ENCODE measurements around the gene ADAMTS13. TPM values are rescaled to one million over a fixed set of nuclear protein-coding genes. Genes with fewer than 3 reads are reported as not detected.
A peak's percentile ranks its signal among the peaks of the same experiment; 100 is the strongest.
"Not testable (repeated sequence)": the region's sequence is repeated elsewhere in the genome, so short reads cannot be mapped to it uniquely, and the experiment has no call there.

Gene ADAMTS13
- 1.2 and 2.5 TPM in 2 replicates for total RNA-seq
- polyA plus RNA-seq (2012), result 6.8 TPM

DNA sequence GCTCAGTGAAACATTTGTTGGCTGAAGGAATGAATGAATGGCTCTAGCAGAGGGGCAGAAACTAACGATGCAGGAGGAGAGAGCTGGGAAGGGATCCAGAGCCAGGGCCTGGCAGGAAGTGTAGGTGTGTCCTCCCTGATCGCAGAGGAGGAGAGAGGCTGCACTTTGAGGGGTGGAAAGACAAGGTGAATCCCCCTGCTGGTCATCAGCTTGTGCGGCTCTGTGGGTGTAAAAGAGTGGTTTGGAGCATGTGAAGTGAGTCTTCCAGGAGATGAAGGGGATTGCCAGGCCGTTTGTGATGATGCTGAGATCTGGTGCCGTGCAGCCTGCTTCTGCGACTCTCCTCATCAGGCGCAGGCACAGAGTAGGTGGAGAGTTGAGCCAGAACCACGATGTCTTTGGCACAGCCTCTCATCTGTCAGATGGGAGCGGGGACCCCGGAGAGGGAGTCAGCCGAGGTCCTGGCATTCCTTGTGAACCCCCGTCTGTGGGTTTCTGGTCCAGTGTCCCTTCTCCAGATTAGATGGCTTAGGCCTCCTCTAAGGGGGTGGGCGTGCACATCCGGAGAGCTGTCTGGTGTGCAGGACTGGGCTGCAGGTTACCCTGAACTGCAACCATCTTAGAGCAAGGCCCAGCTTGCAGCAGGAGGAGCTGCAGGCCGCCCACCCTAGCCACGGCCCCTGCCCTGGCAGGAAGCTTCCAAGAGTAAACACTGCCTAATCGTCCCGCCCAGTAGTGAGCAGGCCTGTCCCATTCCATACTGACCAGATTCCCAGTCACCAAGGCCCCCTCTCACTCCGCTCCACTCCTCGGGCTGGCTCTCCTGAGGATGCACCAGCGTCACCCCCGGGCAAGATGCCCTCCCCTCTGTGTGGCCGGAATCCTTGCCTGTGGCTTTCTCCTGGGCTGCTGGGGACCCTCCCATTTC lies at the start of gene ADAMTS13:
Gene ADAMTS13 (plus strand): TSS at position 753 of the 928 bp plus-strand sequence. CDS start 77 bp downstream, at position 830.
- DNase-seq (ENCODE audit: low read depth), result no peak

DNA sequence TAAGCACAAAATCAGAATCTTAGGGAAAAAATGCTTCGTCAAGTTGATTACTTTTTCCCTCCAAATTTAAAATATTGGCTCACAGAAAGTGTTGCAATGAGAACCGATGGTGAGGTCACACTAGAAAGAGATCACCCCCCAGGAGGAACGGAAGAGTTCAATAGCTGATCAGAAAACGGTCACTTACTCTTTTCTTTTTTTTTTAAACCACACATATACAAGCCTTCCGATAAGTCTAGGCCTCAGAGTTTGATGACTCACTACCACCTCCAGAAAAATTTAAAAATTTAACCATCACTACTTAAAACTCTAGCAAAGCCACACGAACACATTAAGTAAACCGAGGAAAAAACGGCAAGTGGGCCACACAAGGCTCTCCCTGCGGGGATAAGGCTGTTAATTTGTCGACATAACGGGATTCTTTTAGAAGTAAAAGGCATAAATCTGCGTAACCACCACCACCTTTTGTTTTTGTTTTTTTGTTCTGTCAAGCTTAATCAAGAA lies 47.5 kb upstream of the ADAMTS13 start:
- DNase-seq (ENCODE audit: low read depth), result no peak

DNA sequence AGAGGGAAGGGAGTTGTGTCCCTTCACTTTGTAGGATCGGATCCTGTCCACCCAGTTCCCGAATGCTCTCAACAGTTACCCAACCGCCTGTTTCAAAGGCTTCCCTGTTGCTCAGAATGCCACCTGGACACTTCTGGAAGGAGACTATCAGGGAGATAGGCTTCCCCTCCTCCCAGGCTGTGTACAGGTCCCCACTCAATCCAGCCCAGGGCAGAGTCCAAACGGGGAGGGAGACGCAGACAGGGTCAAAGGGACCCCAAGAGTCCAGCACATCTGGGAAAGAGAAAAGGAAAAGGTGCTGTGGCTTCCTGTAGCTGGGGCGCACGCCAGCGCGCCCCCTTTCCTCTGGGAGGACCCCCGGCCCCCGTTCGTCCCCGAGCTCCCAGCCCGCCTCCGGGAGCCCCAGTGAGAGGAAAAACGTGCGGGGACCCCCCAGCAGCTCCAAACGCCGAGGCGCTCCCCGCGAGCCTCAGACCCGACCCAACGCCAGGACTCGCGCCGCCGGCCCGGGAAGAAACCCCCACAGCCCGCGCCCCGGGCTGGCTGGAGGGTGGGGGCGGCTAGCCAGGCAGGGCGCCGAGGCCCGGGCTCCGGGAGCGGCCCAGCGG lies 46.9 kb upstream of the ADAMTS13 start:
- peak; percentile 41 for DNase-seq (ENCODE audit: low read depth)

DNA sequence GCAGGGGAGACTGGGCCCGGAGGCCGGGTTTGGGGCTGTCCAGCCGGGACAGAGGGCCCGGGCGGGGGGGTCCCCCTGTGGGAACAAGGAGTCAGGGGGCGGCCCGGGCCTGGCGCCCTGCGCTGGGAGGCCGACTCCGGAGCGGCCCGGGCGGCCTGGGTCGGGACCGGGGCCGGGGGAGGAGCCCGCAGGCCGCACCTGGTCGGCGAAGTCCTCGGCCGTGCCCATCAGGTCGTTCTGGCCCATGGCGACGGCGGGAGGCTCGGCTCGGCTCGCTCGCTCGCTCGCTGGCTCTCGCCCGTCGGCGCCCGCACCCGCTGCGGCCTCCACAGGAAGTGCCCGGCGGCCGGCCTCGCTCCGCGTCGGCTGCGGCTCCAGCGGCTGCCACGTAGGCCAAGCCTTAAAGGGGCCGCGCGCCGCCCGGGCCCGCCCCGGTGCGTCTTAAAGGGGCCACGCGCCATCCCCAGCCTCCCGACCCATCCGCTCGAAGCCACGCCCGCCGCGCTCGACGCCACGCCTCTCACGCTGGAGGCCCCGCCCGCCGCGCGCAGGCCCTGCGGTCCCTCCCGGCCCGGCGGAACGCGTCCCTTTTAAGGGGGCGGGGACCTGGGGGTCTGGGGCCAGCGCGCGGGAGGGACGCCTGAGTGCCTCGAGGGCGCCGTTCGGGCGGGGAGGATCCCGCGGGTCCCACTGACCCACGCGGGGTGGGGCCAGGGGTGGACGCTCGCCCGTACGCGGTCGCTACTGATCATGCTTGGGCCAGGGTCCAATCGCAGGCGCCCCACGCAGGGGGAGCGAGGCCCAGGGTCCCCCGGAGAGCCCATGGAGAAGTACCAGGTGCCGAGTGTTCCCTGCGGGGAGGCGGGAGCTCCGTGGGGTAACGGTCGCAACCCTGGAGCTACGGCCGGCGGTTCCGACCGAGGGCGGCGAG lies 46.2 kb upstream of the ADAMTS13 start, which contains the start of the genes STKLD1 and SURF4:
Gene STKLD1 (plus strand): TSS at position 643 of the 931 bp plus-strand sequence. CDS start 108 bp downstream, at position 751.
Gene SURF4 (minus strand): TSS at position 337 of the 931 bp plus-strand sequence. CDS start 91 bp downstream, at position 246.
- DNase-seq (ENCODE audit: low read depth), result peak; percentile 96

DNA sequence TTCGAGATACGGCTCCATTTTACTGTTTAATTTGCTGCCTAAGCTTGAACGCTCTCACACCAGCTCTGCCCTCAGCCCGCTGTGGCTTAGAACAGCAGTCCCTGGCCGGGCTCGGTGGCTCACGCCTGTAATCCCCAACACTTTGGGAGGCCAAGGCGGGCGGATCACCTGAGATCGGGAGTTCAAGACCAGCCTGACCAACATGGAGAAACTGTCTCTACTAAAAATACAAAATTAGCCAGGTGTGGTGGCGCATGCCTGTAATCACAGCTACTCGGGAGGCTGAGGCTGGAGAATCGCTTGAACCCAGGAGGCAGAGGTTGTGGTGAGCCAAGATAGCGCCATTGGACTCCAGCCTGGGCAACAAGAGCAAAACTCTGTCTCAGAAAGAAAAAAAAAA lies 44.9 kb upstream of the ADAMTS13 start:
- not testable (repeated sequence) for DNase-seq (ENCODE audit: low read depth)

DNA sequence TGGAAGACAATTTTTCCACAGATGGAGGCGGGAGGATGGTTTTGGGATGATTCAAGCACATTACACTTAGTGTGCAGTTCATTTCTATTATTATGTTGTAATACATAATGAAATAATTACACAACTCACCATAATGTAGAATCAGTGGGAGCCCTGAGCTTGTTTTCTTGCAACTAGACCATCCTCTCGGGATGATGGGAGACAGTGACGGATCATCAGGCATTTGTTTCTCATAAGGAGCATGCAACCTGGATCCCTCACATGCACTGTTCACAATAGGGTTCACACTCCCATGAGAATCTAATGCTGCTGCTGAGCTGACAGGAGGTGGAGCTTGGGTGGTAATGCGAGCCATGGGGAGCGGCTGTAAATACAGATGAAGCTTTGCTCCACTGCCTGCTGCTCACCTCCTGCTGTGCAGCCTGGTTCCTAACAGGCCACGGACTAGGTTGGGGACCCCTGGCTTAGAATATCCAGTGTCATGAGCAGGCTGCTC lies 44.4 kb upstream of the ADAMTS13 start:
- DNase-seq (ENCODE audit: low read depth), result no peak

DNA sequence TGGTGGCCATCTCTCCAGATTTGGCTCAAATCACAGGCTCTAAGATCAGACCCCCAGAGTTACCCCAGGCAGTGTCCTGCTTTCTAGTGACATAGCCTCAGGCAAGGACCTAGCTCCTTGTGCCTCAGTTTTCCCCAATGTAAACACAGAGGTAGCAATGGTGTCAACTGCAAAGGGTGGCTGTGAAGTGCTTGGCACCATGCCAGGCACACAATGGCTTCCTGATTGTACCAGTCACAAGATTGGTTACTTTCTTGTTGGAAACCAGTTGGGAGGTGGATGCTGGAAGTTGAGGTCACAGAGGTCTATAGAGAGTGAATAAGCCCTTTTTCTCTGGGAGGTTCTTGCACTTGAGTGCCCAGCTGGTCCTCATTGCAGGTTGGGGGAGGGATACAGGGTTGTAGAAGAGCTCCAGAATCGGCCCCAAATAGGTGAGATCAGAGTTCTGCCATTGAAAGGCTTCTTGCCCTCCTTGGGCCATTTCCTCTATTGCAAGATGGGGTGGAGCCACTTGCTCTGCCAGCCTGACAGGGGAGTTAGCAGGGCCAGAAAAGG lies 43.7 kb upstream of the ADAMTS13 start:
- DNase-seq (ENCODE audit: low read depth), result no peak

DNA sequence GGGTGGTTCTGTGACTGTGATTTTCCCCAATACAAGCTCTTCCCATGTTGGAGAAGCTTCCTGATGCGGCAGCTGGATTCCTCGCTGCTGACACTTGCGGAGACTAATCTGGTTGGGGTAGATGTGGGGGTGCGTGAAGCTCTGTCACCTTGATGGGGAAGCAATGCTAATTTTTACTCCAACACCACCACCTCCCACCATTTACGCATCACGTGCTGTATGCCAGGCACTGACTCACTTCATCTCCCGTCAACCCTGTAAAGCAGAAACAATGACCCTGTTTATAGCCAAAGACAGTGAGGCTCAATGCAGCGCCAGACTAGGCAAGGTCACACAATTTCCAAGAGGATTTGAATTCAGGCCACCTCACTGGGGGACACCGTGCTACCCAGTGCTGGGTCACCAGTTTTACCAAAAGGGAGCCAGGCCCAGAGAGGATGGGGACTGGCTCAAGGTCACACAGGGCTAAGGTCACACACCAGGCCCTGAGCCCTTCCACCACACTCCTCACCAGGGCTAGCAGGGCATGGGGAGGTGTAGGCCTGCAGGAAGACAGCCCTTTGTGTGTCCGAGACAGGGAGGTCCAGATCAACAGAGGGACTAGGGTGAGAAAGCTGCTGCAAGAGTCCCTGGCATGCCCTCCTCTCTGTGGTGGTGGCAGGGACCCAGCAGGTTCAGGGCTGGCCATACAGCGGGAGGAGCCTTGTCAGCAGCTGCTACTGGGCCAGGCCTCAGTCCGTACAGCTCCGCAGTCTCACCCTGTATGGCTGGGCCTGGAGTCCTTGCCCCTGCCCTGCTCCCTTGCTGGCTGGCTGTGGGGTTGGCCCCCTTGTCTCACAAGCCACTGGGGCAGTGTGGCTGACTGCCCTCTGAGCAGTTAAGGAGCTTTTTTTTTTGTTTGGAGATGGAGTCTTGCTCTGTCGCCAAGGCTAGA lies 42.7 kb upstream of the ADAMTS13 start:
- DNase-seq (ENCODE audit: low read depth), result no peak

DNA sequence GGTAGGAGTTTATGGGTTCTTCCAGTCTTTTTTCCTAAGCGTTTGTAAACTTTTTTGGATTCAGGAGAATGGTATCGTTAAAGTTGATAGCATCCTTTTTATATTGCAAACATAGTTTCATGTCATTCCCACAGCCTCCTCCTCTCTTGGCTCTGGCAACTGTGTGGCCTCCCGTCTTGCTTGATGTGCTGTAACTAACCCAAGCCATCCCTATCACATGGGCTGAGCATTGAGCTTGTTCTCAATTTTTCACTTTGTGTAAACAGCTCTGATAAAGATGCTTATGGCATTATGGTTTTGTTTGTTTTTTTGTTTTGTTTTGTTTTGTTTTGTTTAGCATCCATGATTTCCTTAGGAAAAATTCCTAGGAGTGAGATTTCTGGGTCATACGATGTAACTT lies 41.4 kb upstream of the ADAMTS13 start:
- no peak for DNase-seq (ENCODE audit: low read depth)

DNA sequence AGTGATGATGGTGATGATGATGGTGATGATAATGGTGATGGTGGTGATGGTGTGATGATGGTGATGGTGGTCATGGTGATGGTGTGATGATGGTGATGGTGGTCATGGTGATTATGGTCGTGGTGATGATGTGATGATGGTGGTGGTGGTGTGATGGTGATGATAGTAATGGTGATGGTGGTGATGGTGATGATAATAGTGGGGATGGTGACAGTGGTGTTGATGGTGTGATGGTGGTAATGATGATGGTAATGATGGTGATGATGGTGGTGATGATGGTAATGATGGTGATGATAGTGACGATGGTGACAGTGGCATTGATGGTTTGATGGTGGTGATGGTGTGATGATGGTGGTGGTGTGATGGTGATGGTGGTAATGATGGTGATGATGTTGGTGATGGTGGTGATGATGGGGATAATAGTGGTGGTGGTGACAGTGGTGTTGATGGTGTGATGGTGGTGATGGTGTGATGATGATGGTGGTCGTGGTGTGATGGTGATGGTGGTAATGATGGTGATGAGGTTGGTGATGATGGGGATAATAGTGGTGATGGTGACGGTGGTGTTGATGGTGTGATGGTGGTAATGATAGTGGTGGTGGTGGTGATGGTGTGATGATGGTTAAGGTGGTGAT lies 39.5 kb upstream of the ADAMTS13 start:
- DNase-seq (ENCODE audit: low read depth), result no peak

DNA sequence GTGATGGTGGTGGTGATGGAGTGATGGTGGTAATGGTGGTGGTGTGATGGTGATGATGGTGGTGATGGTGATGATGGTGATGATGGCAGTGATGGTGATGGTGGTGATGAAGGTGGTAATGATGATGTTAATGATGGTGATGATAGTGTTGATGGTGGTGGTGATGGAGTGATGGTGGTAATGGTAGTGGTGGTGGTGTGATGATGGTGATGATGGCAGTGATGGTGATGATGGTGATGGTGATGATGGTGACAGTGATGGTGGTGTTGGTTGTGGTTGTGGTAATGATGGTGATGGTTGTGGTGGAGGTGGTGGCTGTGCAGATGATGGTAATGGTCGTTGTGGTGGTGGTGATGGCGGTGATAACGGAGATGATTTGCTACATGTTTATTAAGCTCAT lies 38.7 kb upstream of the ADAMTS13 start:
- no peak for DNase-seq (ENCODE audit: low read depth)

DNA sequence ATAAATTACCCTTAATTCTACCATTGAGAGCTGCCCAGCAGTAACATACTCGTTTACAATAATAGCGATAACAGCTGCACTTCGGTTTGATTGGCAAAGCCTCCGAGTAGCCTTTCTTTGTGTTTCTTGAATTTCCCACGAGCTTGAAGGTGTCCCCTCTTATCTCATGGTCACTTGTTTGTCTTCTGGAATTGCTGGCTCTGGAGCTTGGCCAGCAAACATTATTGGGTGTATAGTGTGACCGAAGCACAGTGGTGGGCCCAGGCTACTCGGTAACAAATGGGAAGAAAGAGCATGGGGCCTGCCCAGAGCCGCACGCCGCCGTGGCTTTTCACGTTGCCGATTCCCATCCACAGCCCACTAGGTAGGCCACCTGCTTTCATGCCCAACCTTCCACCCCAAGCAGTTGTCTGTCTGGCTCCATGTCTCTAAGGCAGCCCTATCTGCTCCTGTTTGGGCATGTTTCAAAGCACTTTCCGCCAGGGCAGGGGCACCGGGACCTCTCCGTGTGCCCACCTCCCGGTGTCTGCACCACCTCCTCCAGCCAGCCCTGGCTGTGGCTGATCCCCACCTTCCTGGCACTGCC lies 37.3 kb upstream of the ADAMTS13 start:
- no peak for DNase-seq (ENCODE audit: low read depth)

DNA sequence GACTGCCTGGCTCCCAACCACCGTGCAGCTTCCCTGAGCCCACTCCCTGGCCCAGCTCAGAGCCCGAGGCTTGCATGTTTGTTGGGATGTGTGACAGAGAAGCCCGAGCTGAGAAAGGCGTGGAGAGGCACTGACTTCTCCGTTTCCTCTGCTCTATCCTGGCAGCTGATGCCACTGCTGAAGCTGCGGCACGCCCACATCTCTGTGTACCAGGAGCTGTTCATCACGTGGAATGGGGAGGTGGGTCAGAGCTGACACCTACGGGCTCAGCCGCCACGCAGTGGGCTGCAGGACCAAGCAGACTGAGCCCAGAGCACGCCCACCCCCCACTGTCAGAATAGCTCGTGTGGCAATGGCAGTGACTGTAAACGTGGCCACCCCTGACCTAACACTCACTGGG lies 36.7 kb upstream of the ADAMTS13 start:
- DNase-seq (ENCODE audit: low read depth), result no peak

DNA sequence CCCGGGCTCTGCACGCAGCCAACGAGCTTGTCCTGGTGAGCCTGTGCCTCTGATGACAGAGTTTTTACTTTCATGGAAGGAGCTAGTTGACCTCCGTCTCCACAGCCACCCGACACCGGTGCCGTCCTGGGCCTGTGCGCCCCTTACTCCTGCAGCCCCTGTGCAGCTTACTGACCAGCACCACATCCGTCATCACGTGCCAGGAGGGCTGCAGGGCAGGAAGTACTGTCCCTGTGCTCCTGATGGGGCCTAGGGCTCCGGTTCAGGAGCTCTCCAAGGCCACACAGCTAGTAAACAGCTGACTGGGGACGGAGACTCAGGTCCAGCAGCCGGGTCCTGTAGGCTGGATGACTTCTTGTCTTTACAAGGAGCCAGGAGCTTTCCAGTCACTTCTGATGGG lies 35.8 kb upstream of the ADAMTS13 start:
- no peak for DNase-seq (ENCODE audit: low read depth)

DNA sequence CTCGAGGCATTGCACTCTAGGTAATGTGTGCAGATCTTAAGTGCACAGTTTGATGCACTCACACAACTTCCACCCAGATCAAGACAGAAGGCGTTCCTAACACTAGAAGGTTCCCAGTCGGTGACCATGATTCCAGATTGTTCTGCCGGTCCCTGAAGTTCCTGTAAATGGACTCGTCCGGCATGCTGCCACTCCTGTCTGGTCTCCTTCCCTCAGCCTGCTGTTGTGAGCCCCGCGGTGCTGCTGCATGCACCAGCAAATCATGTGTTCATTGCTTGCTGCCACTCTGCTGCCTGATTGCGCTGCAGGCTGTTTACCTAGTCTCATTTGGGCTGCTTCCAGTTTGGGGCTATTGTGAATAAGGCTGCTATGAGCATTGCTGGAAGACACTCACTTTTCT lies 34.5 kb upstream of the ADAMTS13 start:
- DNase-seq (ENCODE audit: low read depth), result no peak

DNA sequence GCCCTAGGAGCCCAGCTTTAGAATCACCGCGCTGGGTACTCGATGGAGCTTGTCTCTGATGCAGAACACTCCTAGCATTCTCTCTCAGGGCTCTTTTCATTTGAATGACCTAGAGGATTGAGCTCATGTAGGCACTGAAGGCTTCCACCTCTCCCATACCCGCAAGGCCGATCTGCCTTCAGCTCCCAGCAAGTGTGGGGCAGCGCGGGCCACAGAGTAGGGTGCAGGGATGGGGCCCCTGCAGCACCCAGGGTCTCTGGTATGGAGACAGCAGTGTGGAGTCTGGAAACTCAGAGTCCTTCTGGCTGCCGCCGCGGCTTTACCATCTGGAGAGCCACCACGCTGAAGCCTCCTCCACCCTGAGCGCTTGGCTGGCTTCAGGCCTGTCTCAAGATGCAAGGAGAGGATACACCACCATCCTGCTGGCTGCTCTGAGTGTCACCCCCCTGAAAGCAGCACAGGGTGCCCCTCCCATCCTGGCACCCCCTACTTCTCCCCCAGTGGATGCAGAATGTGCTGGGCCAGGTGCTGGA lies 33.1 kb upstream of the ADAMTS13 start:
- DNase-seq (ENCODE audit: low read depth), result no peak

DNA sequence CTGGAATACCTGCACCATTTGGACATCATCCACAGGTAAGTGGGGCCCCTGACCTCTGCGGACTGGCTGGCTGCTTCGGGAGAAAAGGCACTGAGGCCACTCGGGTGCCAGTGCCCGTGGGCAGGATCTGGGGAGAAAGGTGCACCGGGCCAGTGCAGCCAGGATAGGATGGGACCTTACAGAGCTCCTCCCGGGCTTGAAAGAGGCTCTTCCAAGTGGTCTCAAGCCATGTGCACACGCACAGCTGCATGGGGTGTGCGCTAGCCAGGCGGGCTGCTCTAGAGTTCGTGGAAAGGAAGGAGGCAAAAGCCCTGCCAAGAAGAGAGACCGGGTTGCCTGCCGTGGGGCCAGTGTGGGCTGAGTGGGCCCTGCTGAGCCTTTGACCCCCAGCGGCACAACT lies 32.6 kb upstream of the ADAMTS13 start:
- no peak for DNase-seq (ENCODE audit: low read depth)

DNA sequence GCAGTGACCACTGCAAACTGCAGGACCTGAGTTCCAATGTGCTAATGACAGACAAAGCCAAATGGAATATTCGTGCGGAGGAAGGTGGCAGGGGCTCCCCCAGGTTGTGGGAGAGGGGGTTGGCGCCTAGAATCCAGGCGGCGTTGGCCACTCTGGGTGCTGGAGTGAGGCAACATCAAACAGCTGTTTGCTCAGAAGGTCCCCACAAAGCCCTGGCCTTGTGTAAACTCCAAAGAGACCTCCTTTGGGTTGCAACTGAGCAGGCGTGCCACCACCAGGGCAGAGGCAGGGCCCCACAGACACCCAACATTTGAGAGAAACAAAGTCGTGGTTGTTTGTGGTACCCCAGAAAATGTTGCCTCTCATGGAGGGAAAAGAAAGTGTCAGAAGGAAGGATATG lies 31.5 kb upstream of the ADAMTS13 start:
- no peak for DNase-seq (ENCODE audit: low read depth)

Measured in myocyte (in vitro differentiated cells).